OCI-LY3 (cell line): Measurements from ENCODE around the gene GABRR2.

Source experiments
- H2AFZ ChIP-seq: fragments of 200-600, 300-600 bp; shearing (Covaris generic); 2 replicates; pipeline ENCODE4 v1.6.0; 2014; ENCODE audit warnings: antibody characterized with exemption, low read depth, low read length
- H3K27ac ChIP-seq: fragments of 200-600, 300-600 bp; sonication (generic); 2 replicates; pipeline ENCODE4 v1.5.1; 2014; ENCODE audit warnings: mild to moderate bottlenecking, low read length, moderate library complexity, mixed read lengths
- H3K27me3 ChIP-seq: fragments of 200-600, 300-600 bp; sonication (generic); 2 replicates; pipeline ENCODE4 v1.6.1; 2014; ENCODE audit warnings: low read depth, low read length, mixed read lengths
- H3K36me3 ChIP-seq: fragments of 200-600, 300-600 bp; sonication (generic); replicated peaks from 2 replicates; pipeline ENCODE3; 2014; ENCODE audit warnings: low read depth, low read length, mixed read lengths
- H3K4me1 ChIP-seq: fragments of 300-600, 200-600 bp; sonication (generic); 2 replicates; pipeline ENCODE4 v1.6.1; 2014; ENCODE audit warnings: low read length, mixed read lengths
- H3K4me2 ChIP-seq: fragments of 200-600, 300-600 bp; sonication (generic); 2 replicates; pipeline ENCODE4 v1.6.1; 2014; ENCODE audit warnings: low read length, mixed read lengths
- H3K4me3 ChIP-seq: fragments of 300-600, 200-600 bp; sonication (generic); 2 replicates; pipeline ENCODE4 v1.5.1; 2014; ENCODE audit warnings: antibody characterized with exemption, mild to moderate bottlenecking, low read length, moderate library complexity
- H3K79me2 ChIP-seq: fragments of 300-600, 200-600 bp; shearing (Covaris generic); 2 replicates; pipeline ENCODE4 v1.6.1; 2014; ENCODE audit warnings: mild to moderate bottlenecking, low read length, mixed read lengths
- H3K9ac ChIP-seq: fragments of 300-600, 200-600 bp; shearing (Covaris generic); 2 replicates; pipeline ENCODE4 v1.6.0; 2014; ENCODE audit warnings: mild to moderate bottlenecking, low read length, moderate library complexity
- H3K9me3 ChIP-seq: fragments of 200-600, 300-600 bp; shearing (Covaris generic); 2 replicates; pipeline ENCODE4 v1.6.1; 2014; ENCODE audit warnings: low read length, mixed read lengths; ENCODE audit not compliant: insufficient read depth
- H4K20me1 ChIP-seq: fragments of 200-600, 300-600 bp; sonication (generic); 2 replicates; pipeline ENCODE4 v1.6.1; 2016; ENCODE audit warnings: low read length, mixed read lengths; ENCODE audit not compliant: insufficient read depth
- CTCF ChIP-seq: fragments of 200-600, 300-600 bp; sonication (generic); IDR thresholded peaks from 2 replicates; pipeline ENCODE4 v1.5.1; 2014; ENCODE audit warnings: antibody characterized with exemption, low read length, low read depth
- EZH2phosphoT487 ChIP-seq: fragments of 200-600 bp; shearing (Covaris generic); IDR thresholded peaks from 2 replicates; pipeline ENCODE4 v1.6.1; 2018; ENCODE audit warnings: antibody characterized with exemption, mixed run types, low read depth

GABRR2 gene

GRCh38 chr6:89272596-89272995, 42.5 kb downstream of the GABRR2 start:
- H3K4me2 ChIP-seq, result no peak overlapping the region
- peaks cover 12% of the 10 kb centered on the region for H3K4me1 ChIP-seq
- H3K9ac ChIP-seq, result no peak overlapping the region
- H4K20me1 ChIP-seq, result no peaks in the 10 kb centered on the region
- H3K27me3 ChIP-seq, result no peaks in the 10 kb centered on the region
- no peaks in the 10 kb centered on the region for H3K79me2 ChIP-seq
- no peak overlapping the region for H3K27ac ChIP-seq
- H3K9me3 ChIP-seq, result no peaks in the 10 kb centered on the region
- TF ChIP-seq EZH2phosphoT487, result no peak
- no peak for TF ChIP-seq CTCF
- no peak overlapping the region for H2AFZ ChIP-seq
- no peak overlapping the region for H3K4me3 ChIP-seq
- no peaks in the 10 kb centered on the region for H3K36me3 ChIP-seq

- no peak overlapping the region for H3K9ac ChIP-seq
- no peaks in the 10 kb centered on the region for H3K9me3 ChIP-seq
- no peaks in the 10 kb centered on the region for H3K79me2 ChIP-seq
- H3K4me1 ChIP-seq, result peaks cover 12% of the 10 kb centered on the region
- peak overlapping the region; percentile 9 for H3K4me2 ChIP-seq
- no peaks in the 10 kb centered on the region for H4K20me1 ChIP-seq
- no peaks in the 10 kb centered on the region for H3K36me3 ChIP-seq
- TF ChIP-seq EZH2phosphoT487 (no peak), CTCF (no peak)
- no peak overlapping the region for H3K27ac ChIP-seq
- H3K27me3 ChIP-seq, result no peaks in the 10 kb centered on the region
- 0 out of 2 replicates have a peak overlapping the region, but pooled peaks have one; percentile 0 for H2AFZ ChIP-seq
- H3K4me3 ChIP-seq, result no peak overlapping the region
These were observed 44.0 kb downstream of the GABRR2 start for GRCh38 chr6:89270951-89271721.

- no peak for TF ChIP-seq EZH2phosphoT487
- TF ChIP-seq CTCF, result no peak
- no peaks in the 10 kb centered on the region for H3K9me3 ChIP-seq
- H3K79me2 ChIP-seq, result no peaks in the 10 kb centered on the region
- no peak overlapping the region for H3K9ac ChIP-seq
- no peak overlapping the region for H3K27ac ChIP-seq
- no peak overlapping the region for H3K4me3 ChIP-seq
- H2AFZ ChIP-seq, result no peak overlapping the region
- H3K4me2 ChIP-seq, result no peak overlapping the region
- no peaks in the 10 kb centered on the region for H3K27me3 ChIP-seq
- peaks cover 12% of the 10 kb centered on the region for H3K4me1 ChIP-seq
- no peaks in the 10 kb centered on the region for H3K36me3 ChIP-seq
- no peaks in the 10 kb centered on the region for H4K20me1 ChIP-seq
These were observed 45.1 kb downstream of the GABRR2 start for GRCh38 chr6:89269981-89270380.

- no peaks in the 10 kb centered on the region for H3K36me3 ChIP-seq
- H3K79me2 ChIP-seq, result no peaks in the 10 kb centered on the region
- peaks cover 12% of the 10 kb centered on the region for H3K4me1 ChIP-seq
- no peak overlapping the region for H3K4me3 ChIP-seq
- H3K27me3 ChIP-seq, result no peaks in the 10 kb centered on the region
- no peak overlapping the region for H3K27ac ChIP-seq
- H2AFZ ChIP-seq, result no peak overlapping the region
- no peak overlapping the region for H3K9ac ChIP-seq
- H3K9me3 ChIP-seq, result no peaks in the 10 kb centered on the region
- TF ChIP-seq EZH2phosphoT487, result no peak
- no peak for TF ChIP-seq CTCF
- no peaks in the 10 kb centered on the region for H4K20me1 ChIP-seq
- no peak overlapping the region for H3K4me2 ChIP-seq
These were observed 45.8 kb downstream of the GABRR2 start for GRCh38 chr6:89269252-89269651.
